ENCODE results near the gene COX20. TPM values are rescaled to one million over a fixed set of nuclear protein-coding genes. Genes with fewer than 3 reads are reported as not detected.

COX20 gene
- total RNA-seq, 1 donor from 2014 or later: 30.2 TPM

GRCh38 chr1:244851546-244852231 is 16.2 kb downstream of the COX20 start:
- Histone ChIP-seq H3K4me3 (ENCODE audit: low read depth, low read length) (no peak overlapping the region), H3K36me3 (ENCODE audit: control insufficient read depth, insufficient read depth, low read length) (no peaks in the 10 kb centered on the region), H3K27me3 (ENCODE audit: control insufficient read depth, insufficient read depth, low read length) (no peaks in the 10 kb centered on the region)
- no peak for TF ChIP-seq CTCF (IDR thresholded peaks at IDR 0.05; ENCODE audit: insufficient read depth, low read length, poor library complexity, severe bottlenecking)
- no peak for DNase-seq (ENCODE audit: low read depth)

DNA sequence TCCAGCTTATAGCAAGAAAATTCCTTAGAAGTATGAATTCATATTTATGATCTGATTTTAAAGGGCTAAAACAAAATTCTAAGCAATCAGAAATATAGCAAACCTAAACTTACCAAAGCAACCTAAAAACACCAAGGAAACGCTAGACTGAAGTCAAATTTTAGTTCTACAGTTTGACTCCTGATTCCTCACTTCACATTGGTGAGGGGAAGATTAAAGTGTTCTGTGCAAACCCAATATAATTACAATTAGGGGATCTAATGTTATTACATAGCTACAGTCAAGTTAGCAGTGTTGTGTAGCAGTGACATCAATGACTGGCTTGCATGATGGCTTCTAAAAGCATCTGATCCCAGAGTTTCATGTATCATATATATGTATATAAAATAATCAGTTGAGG is 17.2 kb downstream of the COX20 start:
- no peak for TF ChIP-seq CTCF (IDR thresholded peaks at IDR 0.05; ENCODE audit: insufficient read depth, low read length, poor library complexity, severe bottlenecking)
- Histone ChIP-seq H3K27me3 (ENCODE audit: control insufficient read depth, insufficient read depth, low read length) (no peaks in the 10 kb centered on the region), H3K4me3 (ENCODE audit: low read depth, low read length) (no peak overlapping the region), H3K36me3 (ENCODE audit: control insufficient read depth, insufficient read depth, low read length) (no peaks in the 10 kb centered on the region)
- DNase-seq (ENCODE audit: low read depth): no peak

DNA sequence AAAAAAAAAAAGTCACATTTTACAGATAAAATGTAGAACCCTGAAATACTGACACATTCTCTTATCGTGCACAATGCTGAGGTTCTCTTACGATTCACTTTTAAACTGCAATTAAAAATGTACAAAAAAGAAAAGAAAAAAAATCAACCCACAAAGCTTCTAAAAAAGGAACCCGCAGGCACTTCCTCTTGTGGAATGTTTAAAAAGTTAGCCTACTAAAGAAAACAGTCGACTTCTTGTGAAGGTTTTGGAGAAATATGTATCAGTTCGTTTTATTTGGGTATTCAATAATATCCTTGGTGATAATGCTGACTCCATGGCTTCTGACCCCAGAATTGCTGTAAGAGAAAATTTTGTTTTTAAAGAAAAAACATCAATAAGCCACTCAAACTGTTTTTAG is 18.7 kb downstream of the COX20 start:
- no peaks in the 10 kb centered on the region for H3K27me3 ChIP-seq (ENCODE audit: control insufficient read depth, insufficient read depth, low read length)
- TF ChIP-seq CTCF (IDR thresholded peaks at IDR 0.05; ENCODE audit: insufficient read depth, low read length, poor library complexity, severe bottlenecking): no peak
- no peak for DNase-seq (ENCODE audit: low read depth)
- peaks cover 1% of the 10 kb centered on the region for H3K36me3 ChIP-seq (ENCODE audit: control insufficient read depth, insufficient read depth, low read length)
- no peak overlapping the region for H3K4me3 ChIP-seq (ENCODE audit: low read depth, low read length)

GRCh38 chr1:244854865-244855578 is 19.6 kb downstream of the COX20 start:
- Histone ChIP-seq H3K27me3 (ENCODE audit: control insufficient read depth, insufficient read depth, low read length) (no peaks in the 10 kb centered on the region), H3K4me3 (ENCODE audit: low read depth, low read length) (no peak overlapping the region), H3K36me3 (ENCODE audit: control insufficient read depth, insufficient read depth, low read length) (peaks cover 1% of the 10 kb centered on the region)
- DNase-seq (ENCODE audit: low read depth): no peak
- no peak for TF ChIP-seq CTCF (IDR thresholded peaks at IDR 0.05; ENCODE audit: insufficient read depth, low read length, poor library complexity, severe bottlenecking)

DNA sequence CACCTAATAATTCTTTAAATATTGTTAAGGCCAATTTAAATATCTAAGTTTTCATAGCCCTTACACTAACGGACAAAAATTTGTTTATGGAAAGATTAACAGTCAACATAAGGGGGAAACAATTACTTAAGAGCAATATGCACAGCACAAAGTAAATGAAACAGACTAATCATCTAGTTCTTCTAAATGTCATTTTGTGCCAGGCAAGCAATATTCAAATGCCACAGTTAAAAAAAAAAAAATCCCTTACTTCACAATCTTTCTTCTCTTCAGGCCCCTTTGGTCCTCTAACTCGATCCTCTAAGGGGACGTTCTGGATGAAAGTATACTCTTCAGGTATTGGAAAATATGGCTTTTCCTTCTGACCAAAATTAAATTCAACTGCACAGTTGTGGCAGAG is 22.3 kb downstream of the COX20 start:
- Histone ChIP-seq H3K4me3 (ENCODE audit: low read depth, low read length) (no peak overlapping the region), H3K36me3 (ENCODE audit: control insufficient read depth, insufficient read depth, low read length) (peaks cover 1% of the 10 kb centered on the region), H3K27me3 (ENCODE audit: control insufficient read depth, insufficient read depth, low read length) (no peaks in the 10 kb centered on the region)
- no peak for TF ChIP-seq CTCF (IDR thresholded peaks at IDR 0.05; ENCODE audit: insufficient read depth, low read length, poor library complexity, severe bottlenecking)
- DNase-seq (ENCODE audit: low read depth): no peak
